NB4 (cell line): ENCODE data around the gene TGFB1.

Experiments used
- DNase-seq: peaks from one replicate; pipeline ENCODE4 v3.0.0; 2010; ENCODE audit warnings: low read depth
- H3K4me3 ChIP-seq: one replicate; pipeline ENCODE4 v1.5.1; 2011; ENCODE audit warnings: mild to moderate bottlenecking, low read depth, low read length, moderate library complexity
- CTCF ChIP-seq: IDR thresholded peaks from one replicate; pipeline ENCODE4 v1.5.1; 2012; ENCODE audit warnings: low read depth, low read length
- MAX ChIP-seq: IDR thresholded peaks from 2 replicates; pipeline ENCODE4 v1.6.1; 2011; ENCODE audit warnings: low read depth, low read length
- MYC ChIP-seq: IDR thresholded peaks from 2 replicates; pipeline ENCODE4 v1.6.1; 2011; ENCODE audit warnings: low read depth, low read length
- POLR2A ChIP-seq: IDR thresholded peaks from 2 replicates; pipeline ENCODE4 v1.6.1; 2011; ENCODE audit warnings: mild to moderate bottlenecking; ENCODE audit not compliant: insufficient read length; ENCODE audit errors: extremely low read depth

TGFB1 gene

GRCh38 chr19:41362143-41362847 lies 8.6 kb upstream of the TGFB1 start:
- no peak for DNase-seq
- no peak for TF ChIP-seq POLR2A
- TF ChIP-seq CTCF = no peak
- H3K4me3 ChIP-seq = no peak overlapping the region

GRCh38 chr19:41359741-41360140 lies 6.0 kb upstream of the TGFB1 start:
- no peak overlapping the region for H3K4me3 ChIP-seq
- no peak for DNase-seq
- TF ChIP-seq CTCF = no peak
- no peak for TF ChIP-seq MYC
- no peak for TF ChIP-seq POLR2A
- no peak for TF ChIP-seq MAX

GRCh38 chr19:41357746-41358145 lies 4.0 kb upstream of the TGFB1 start:
- TF ChIP-seq MYC = no peak
- H3K4me3 ChIP-seq = no peak overlapping the region
- no peak for DNase-seq

- no peak for DNase-seq
- TF ChIP-seq POLR2A (no peak), MAX (no peak), CTCF (no peak), MYC (no peak)
- H3K4me3 ChIP-seq = no peak overlapping the region
Measured at GRCh38 chr19:41356984-41357739, 3.4 kb upstream of the TGFB1 start.

GRCh38 chr19:41355802-41356201 lies 2.1 kb upstream of the TGFB1 start:
- DNase-seq = no peak
- no peak overlapping the region for H3K4me3 ChIP-seq
- no peak for TF ChIP-seq CTCF
- TF ChIP-seq MYC = no peak
- no peak for TF ChIP-seq MAX
- TF ChIP-seq POLR2A = no peak

- DNase-seq = no peak
- TF ChIP-seq MYC (no peak), MAX (no peak), CTCF (no peak), POLR2A (no peak)
- H3K4me3 ChIP-seq = no peak overlapping the region
Measured at GRCh38 chr19:41355035-41355434, 1.3 kb upstream of the TGFB1 start.
